H9 (cell line): ENCODE data around the gene PRR20G. TPM values are rescaled to one million over a fixed set of nuclear protein-coding genes. Genes with fewer than 3 reads are reported as not detected.

Source experiments
- DNase-seq: peaks from one replicate; pipeline ENCODE4 v3.0.0-alpha.2; 2017
- H2AFZ ChIP-seq: one replicate; pipeline ENCODE4 v1.6.1; 2013; ENCODE audit warnings: mild to moderate bottlenecking, low read length, control low read depth, moderate library complexity
- H2AK5ac ChIP-seq: 2 replicates; pipeline ENCODE4 v1.6.1; 2013; ENCODE audit warnings: low read length, control low read depth, mixed read lengths; ENCODE audit not compliant: insufficient read length
- H2BK120ac ChIP-seq: one replicate; pipeline ENCODE4 v1.6.1; 2013; ENCODE audit warnings: low read depth, mild to moderate bottlenecking, low read length, control low read depth, inconsistent platforms; ENCODE audit not compliant: poor library complexity, severe bottlenecking
- H2BK12ac ChIP-seq: 2 replicates; pipeline ENCODE4 v1.6.1; 2013; ENCODE audit warnings: low read length, control low read depth, mixed read lengths, low read depth; ENCODE audit not compliant: insufficient read length
- H2BK15ac ChIP-seq: 2 replicates; pipeline ENCODE4 v1.6.1; 2013; ENCODE audit warnings: low read depth, low read length, control low read depth
- H2BK20ac ChIP-seq: one replicate; pipeline ENCODE4 v1.6.1; 2013; ENCODE audit warnings: low read depth, mild to moderate bottlenecking, low read length, control low read depth, inconsistent platforms; ENCODE audit not compliant: poor library complexity, severe bottlenecking
- H2BK5ac ChIP-seq: 2 replicates; pipeline ENCODE4 v1.6.1; 2013; ENCODE audit warnings: low read length, control low read depth, mixed read lengths; ENCODE audit not compliant: insufficient read length
- H3K14ac ChIP-seq: 2 replicates; pipeline ENCODE4 v1.6.1; 2013; ENCODE audit warnings: low read length, control low read depth; ENCODE audit not compliant: insufficient read depth
- H3K18ac ChIP-seq: 2 replicates; pipeline ENCODE4 v1.6.1; 2013; ENCODE audit warnings: low read depth, mild to moderate bottlenecking, mixed read lengths, low read length, control low read depth; ENCODE audit not compliant: insufficient read length
- H3K23ac ChIP-seq: 2 replicates; pipeline ENCODE4 v1.6.1; 2013; ENCODE audit warnings: low read length, control low read depth, mixed read lengths, low read depth; ENCODE audit not compliant: insufficient read length
- H3K23me2 ChIP-seq: 2 replicates; pipeline ENCODE4 v1.6.1; 2013; ENCODE audit warnings: low read depth, mild to moderate bottlenecking, mixed read lengths, low read length, control low read depth; ENCODE audit not compliant: insufficient read length, poor library complexity, severe bottlenecking
- H3K27ac ChIP-seq: 2 replicates; pipeline ENCODE4 v1.5.1; 2013; ENCODE audit warnings: low read length, control low read depth, mixed read lengths, low read depth; ENCODE audit not compliant: insufficient read length
- H3K27me3 ChIP-seq: 2 replicates; pipeline ENCODE4 v1.6.1; 2013; ENCODE audit warnings: low read length, control low read depth, inconsistent platforms; ENCODE audit not compliant: insufficient read depth
- H3K4ac ChIP-seq: 2 replicates; pipeline ENCODE4 v1.6.1; 2013; ENCODE audit warnings: low read depth, mild to moderate bottlenecking, control low read depth, inconsistent platforms, low read length, moderate library complexity
- H3K4me1 ChIP-seq: 2 replicates; pipeline ENCODE4 v1.6.1; 2013; ENCODE audit warnings: low read length, control low read depth, inconsistent platforms; ENCODE audit not compliant: insufficient read depth
- H3K4me2 ChIP-seq: 2 replicates; pipeline ENCODE4 v1.6.1; 2013; ENCODE audit warnings: low read length, control low read depth, mixed read lengths; ENCODE audit not compliant: insufficient read length, insufficient read depth
- H3K56ac ChIP-seq: 2 replicates; pipeline ENCODE4 v1.6.1; 2013; ENCODE audit warnings: low read depth, mild to moderate bottlenecking, mixed read lengths, low read length, control low read depth; ENCODE audit not compliant: insufficient read length
- H3K79me1 ChIP-seq: 2 replicates; pipeline ENCODE4 v1.6.1; 2013; ENCODE audit warnings: low read depth, mild to moderate bottlenecking, moderate library complexity, low read length, control low read depth, inconsistent platforms; ENCODE audit not compliant: insufficient read depth, poor library complexity, severe bottlenecking
- H3K79me2 ChIP-seq: 2 replicates; pipeline ENCODE4 v1.6.1; 2013; ENCODE audit warnings: low read length, control low read depth, inconsistent platforms; ENCODE audit not compliant: insufficient read depth
- H3K9ac ChIP-seq: 2 replicates; pipeline ENCODE4 v1.6.1; 2013; ENCODE audit warnings: low read length, control low read depth, mixed read lengths; ENCODE audit not compliant: insufficient read length; ENCODE audit errors: extremely low read depth
- H3K9me3 ChIP-seq: one replicate; pipeline ENCODE4 v1.6.1; 2013; ENCODE audit warnings: low read depth, low read length, inconsistent platforms; ENCODE audit not compliant: control insufficient read depth
- H3T11ph ChIP-seq: one replicate; pipeline ENCODE4 v1.6.1; 2013; ENCODE audit warnings: mild to moderate bottlenecking, low read length, control low read depth, inconsistent platforms
- H4K20me1 ChIP-seq: one replicate; pipeline ENCODE4 v1.6.1; 2013; ENCODE audit not compliant: control insufficient read depth, insufficient read length, insufficient read depth
- H4K5ac ChIP-seq: 2 replicates; pipeline ENCODE4 v1.6.1; 2013; ENCODE audit warnings: low read depth, mild to moderate bottlenecking, mixed read lengths, low read length, control low read depth; ENCODE audit not compliant: insufficient read length
- H4K8ac ChIP-seq: replicated peaks from 2 replicates; pipeline ENCODE4 v1.6.1; 2013; ENCODE audit warnings: low read length, control low read depth, mixed read lengths, low read depth; ENCODE audit not compliant: insufficient read length
- H4K91ac ChIP-seq: 2 replicates; pipeline ENCODE4 v1.6.1; 2013; ENCODE audit warnings: low read depth, mild to moderate bottlenecking, moderate library complexity, mixed read lengths, low read length, control low read depth; ENCODE audit not compliant: insufficient read length
- H3K27ac Mint-ChIP-seq, 3 experiments: 2 replicates in 2 of 3; 3 replicates in 1 of 3; pipeline ENCODE4 v1.8.0; 2020 to 2021; ENCODE audit warnings: mixed read lengths in 3 of 3, mild to moderate bottlenecking in 1 of 3, moderate library complexity in 1 of 3
- H3K27me3 Mint-ChIP-seq: 2 replicates; pipeline ENCODE4 v1.8.0; 2021; ENCODE audit warnings: low read depth, mild to moderate bottlenecking, moderate library complexity, mixed read lengths
- H3K36me3 Mint-ChIP-seq, 3 experiments: 2 replicates in 2 of 3; 3 replicates in 1 of 3; pipeline ENCODE4 v1.8.0; 2020 to 2021; ENCODE audit warnings: low read depth in 3 of 3, mixed read lengths in 3 of 3; ENCODE audit not compliant: insufficient read depth in 1 of 3
- H3K4me1 Mint-ChIP-seq, 2 experiments: 2 replicates each; pipeline ENCODE4 v1.8.0; 2020; ENCODE audit warnings: mixed read lengths in 2 of 2
- H3K4me3 Mint-ChIP-seq, 2 experiments: 2 replicates in 1 of 2; 3 replicates in 1 of 2; pipeline ENCODE4 v1.8.0; 2020 to 2021; ENCODE audit warnings: mild to moderate bottlenecking in 2 of 2, mixed read lengths in 2 of 2, moderate library complexity in 1 of 2
- H3K9me3 Mint-ChIP-seq, 2 experiments: 2 replicates in 1 of 2; 3 replicates in 1 of 2; pipeline ENCODE4 v1.8.0; 2020; ENCODE audit warnings: mild to moderate bottlenecking in 2 of 2, mixed read lengths in 2 of 2, moderate library complexity in 1 of 2
- CTCF ChIP-seq: fragments of 200-600 bp; sonication (generic); conservative IDR thresholded peaks from 3 replicates; pipeline ENCODE4 v1.8.0; 2021; ENCODE audit warnings: antibody characterized with exemption, mild to moderate bottlenecking
- WGBS: extraction: QIAGEN DNeasy Blood & Tissue Kit; methylation state at CpG from one replicate; pipeline ENCODE4 v1.1.7; 2013; ENCODE audit warnings: missing lambda C conversion rate, low lambda C conversion rate, mixed read lengths; ENCODE audit not compliant: insufficient read length; ENCODE audit errors: extremely low coverage; 5-methylcytosine and 5-hydroxymethylcytosine counted together
- total RNA-seq: library from RNA; stranded (reverse); gene quantifications from 2 replicates; pipeline ENCODE4 v1.2.1, GENCODE V29; 2021

Gene PRR20G
- total RNA-seq, 1 experiment from 2014 or later: 0.35 TPM

GRCh38 chr3:127264292-127264691, 23.6 kb downstream of the PRR20G start:
- Histone ChIP-seq H2BK20ac (no peak overlapping the region), H3K9me3 (no peaks in the 10 kb centered on the region), H2AFZ (no peak overlapping the region), H3K4me2 (no peak overlapping the region), H3K79me1 (no peaks in the 10 kb centered on the region), H3K14ac (no peak overlapping the region), H3K9ac (no peak overlapping the region), H3K4ac (no peak overlapping the region), H3K27me3 (no peaks in the 10 kb centered on the region), H3K56ac (no peak overlapping the region), H3K23me2 (no peaks in the 10 kb centered on the region), H4K20me1 (no peaks in the 10 kb centered on the region), H3K4me1 (no peaks in the 10 kb centered on the region), H4K91ac (no peak overlapping the region), H3K79me2 (no peaks in the 10 kb centered on the region), H2BK120ac (no peak overlapping the region), H3K23ac (no peak overlapping the region), H3K18ac (no peak overlapping the region), H2AK5ac (no peak overlapping the region), H4K8ac (no peak overlapping the region), H2BK12ac (no peak overlapping the region), H4K5ac (no peak overlapping the region), H2BK5ac (no peak overlapping the region), H2BK15ac (no peak overlapping the region), H3T11ph (no peak overlapping the region), H3K27ac (no peak overlapping the region)
- Mint-ChIP-seq H3K27ac (peak overlapping the region in 1 of 3 experiments; percentile 48; a peak in 1 of 7 replicates), H3K27me3 (peaks cover 16% of the 10 kb centered on the region), H3K9me3 (peaks cover 11 to 12% of the 10 kb centered on the region in 2 experiments), H3K36me3 (peaks cover 0 to 8% (median 7%) of the 10 kb centered on the region in 3 experiments; a peak in 2 of 7 replicates), H3K4me1 (peaks cover 0 to 4% of the 10 kb centered on the region in 2 experiments; a peak in 2 of 4 replicates), H3K4me3 (no peak overlapping the region)
- no peak for TF ChIP-seq CTCF
- DNase-seq: no peak
- WGBS: no CpG with 5 or more reads among the region's 5 CpGs
